Measurements from ENCODE around the gene JRKL. TPM values are rescaled to one million over a fixed set of nuclear protein-coding genes. Genes with fewer than 3 reads are reported as not detected.

The JRKL gene
- total RNA-seq, 1 donor: 9.8 TPM

DNA sequence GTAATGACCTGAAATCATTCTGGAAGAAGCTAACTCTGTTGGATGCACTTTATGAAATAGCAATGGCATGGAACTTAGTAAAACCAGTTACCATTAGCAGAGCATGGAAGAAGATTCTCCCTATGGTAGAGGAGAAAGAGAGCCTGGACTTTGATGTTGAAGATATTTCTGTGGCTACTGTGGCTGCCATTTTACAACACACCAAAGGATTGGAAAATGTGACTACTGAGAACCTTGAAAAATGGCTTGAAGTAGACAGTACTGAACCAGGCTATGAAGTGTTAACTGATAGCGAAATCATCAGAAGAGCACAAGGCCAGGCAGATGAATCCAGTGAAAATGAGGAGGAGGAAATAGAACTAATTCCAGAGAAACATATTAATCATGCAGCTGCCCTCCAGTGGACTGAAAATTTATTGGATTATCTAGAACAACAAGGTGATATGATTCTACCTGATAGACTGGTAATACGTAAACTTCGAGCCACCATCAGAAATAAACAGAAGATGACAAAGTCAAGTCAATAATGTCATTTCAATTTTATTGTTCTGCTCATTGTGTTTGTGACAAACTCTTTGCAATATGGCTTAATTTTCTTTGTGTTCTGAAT, 2.0 kb downstream of the JRKL start:
- no peak for DNase-seq (ENCODE audit: insufficient read length, low spot score, missing footprints)
- TF ChIP-seq, protein P1, sequence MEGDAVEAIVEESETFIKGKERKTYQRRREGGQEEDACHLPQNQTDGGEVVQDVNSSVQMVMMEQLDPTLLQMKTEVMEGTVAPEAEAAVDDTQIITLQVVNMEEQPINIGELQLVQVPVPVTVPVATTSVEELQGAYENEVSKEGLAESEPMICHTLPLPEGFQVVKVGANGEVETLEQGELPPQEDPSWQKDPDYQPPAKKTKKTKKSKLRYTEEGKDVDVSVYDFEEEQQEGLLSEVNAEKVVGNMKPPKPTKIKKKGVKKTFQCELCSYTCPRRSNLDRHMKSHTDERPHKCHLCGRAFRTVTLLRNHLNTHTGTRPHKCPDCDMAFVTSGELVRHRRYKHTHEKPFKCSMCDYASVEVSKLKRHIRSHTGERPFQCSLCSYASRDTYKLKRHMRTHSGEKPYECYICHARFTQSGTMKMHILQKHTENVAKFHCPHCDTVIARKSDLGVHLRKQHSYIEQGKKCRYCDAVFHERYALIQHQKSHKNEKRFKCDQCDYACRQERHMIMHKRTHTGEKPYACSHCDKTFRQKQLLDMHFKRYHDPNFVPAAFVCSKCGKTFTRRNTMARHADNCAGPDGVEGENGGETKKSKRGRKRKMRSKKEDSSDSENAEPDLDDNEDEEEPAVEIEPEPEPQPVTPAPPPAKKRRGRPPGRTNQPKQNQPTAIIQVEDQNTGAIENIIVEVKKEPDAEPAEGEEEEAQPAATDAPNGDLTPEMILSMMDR (IDR thresholded peaks at IDR 0.05; ENCODE audit: extremely low read depth, low read depth, low read length): peak; percentile 24
- H3K4me2 ChIP-seq (ENCODE audit: insufficient read depth, low read length): peak overlapping the region; percentile 97

DNA sequence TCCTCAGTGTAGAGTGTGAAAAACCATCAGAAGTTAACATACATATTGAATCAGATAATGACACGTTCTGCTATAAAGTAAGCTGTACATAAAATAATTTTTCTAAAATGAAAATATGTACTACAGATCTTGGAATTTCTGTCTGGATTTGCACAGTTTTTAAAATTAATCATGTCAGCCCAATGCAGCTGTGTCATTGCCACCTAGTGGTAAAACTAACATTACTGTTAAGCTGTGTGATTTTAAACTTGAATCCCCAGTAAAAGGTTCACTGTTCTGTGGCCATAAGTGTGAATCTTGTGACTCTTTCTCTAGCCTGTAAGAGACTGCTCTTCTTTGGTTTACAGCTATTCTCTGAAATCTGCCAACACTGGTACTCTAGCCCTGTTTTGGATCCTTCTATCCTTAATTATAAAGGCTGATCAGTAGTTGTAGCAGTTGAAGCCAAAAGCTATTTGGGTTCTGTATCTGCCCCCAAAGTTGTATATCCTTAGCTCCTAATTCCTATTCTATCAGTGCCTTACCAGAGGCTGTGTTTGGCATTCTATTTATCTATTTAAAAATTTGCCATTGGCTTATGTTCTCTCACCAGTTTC, 4.0 kb downstream of the JRKL start:
- no peak overlapping the region for H2AFZ ChIP-seq (ENCODE audit: low read length)
- H3K4me2 ChIP-seq (ENCODE audit: insufficient read depth, low read length): peak overlapping the region; percentile 51
- DNase-seq (ENCODE audit: insufficient read length, low spot score, missing footprints): peak; percentile 60
- peaks cover 36% of the 10 kb centered on the region for H3K79me2 ChIP-seq (ENCODE audit: insufficient read depth, low read length)
- no peaks in the 10 kb centered on the region for H3K36me3 ChIP-seq (ENCODE audit: insufficient read depth, low read length)
- H3K9me3 ChIP-seq (ENCODE audit: low read depth, low read length): no peaks in the 10 kb centered on the region
- H3K4me1 ChIP-seq (ENCODE audit: insufficient read depth, low read length): peaks cover 17% of the 10 kb centered on the region
- no peak overlapping the region for H3K4me3 ChIP-seq (ENCODE audit: insufficient read depth, low read length)
- TF ChIP-seq, protein P1 (IDR thresholded peaks at IDR 0.05; ENCODE audit: extremely low read depth, low read depth, low read length): peak; percentile 73
- no peak overlapping the region for H3K27ac ChIP-seq (ENCODE audit: low read depth, low read length)
- H4K20me1 ChIP-seq (ENCODE audit: insufficient read depth, low read length): no peaks in the 10 kb centered on the region
- H3K27me3 ChIP-seq (ENCODE audit: insufficient read depth, low read length): no peaks in the 10 kb centered on the region

More for the DNA sequence above, 2.0 kb downstream of the JRKL start:
- Histone ChIP-seq H3K27me3 (ENCODE audit: insufficient read depth, low read length) (no peaks in the 10 kb centered on the region), H4K20me1 (ENCODE audit: insufficient read depth, low read length) (no peaks in the 10 kb centered on the region), H3K27ac (ENCODE audit: low read depth, low read length) (no peak overlapping the region), H3K79me2 (ENCODE audit: insufficient read depth, low read length) (peaks cover 57% of the 10 kb centered on the region), H2AFZ (ENCODE audit: low read length) (no peak overlapping the region), H3K4me3 (ENCODE audit: insufficient read depth, low read length) (no peak overlapping the region), H3K4me1 (ENCODE audit: insufficient read depth, low read length) (peaks cover 25% of the 10 kb centered on the region), H3K9me3 (ENCODE audit: low read depth, low read length) (no peaks in the 10 kb centered on the region), H3K36me3 (ENCODE audit: insufficient read depth, low read length) (no peaks in the 10 kb centered on the region)

DNA sequence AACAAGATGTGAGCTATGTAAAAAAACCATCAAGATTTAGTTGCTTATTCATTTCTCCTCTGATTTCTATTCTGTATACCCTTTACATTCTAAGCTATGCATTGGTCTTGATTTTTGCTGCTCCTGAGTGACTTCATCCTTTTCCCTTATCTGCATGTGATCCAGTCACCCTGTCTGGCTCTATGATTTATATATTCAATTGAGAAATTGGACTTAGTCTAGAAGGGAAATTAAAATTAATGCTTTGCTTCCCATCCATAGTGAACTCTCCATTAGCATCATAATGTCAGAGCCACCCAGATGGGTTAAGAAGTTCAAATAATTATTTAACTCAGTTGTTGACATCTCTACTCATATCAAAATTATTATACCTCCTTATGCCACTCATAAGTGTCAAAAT, 5.0 kb downstream of the JRKL start:
- Histone ChIP-seq H2AFZ (ENCODE audit: low read length) (no peak overlapping the region), H3K4me3 (ENCODE audit: insufficient read depth, low read length) (no peak overlapping the region), H3K4me1 (ENCODE audit: insufficient read depth, low read length) (peaks cover 17% of the 10 kb centered on the region), H3K27ac (ENCODE audit: low read depth, low read length) (no peak overlapping the region), H3K9me3 (ENCODE audit: low read depth, low read length) (no peaks in the 10 kb centered on the region), H3K79me2 (ENCODE audit: insufficient read depth, low read length) (peaks cover 28% of the 10 kb centered on the region), H3K4me2 (ENCODE audit: insufficient read depth, low read length) (no peak overlapping the region), H4K20me1 (ENCODE audit: insufficient read depth, low read length) (no peaks in the 10 kb centered on the region), H3K36me3 (ENCODE audit: insufficient read depth, low read length) (no peaks in the 10 kb centered on the region), H3K27me3 (ENCODE audit: insufficient read depth, low read length) (no peaks in the 10 kb centered on the region)
- TF ChIP-seq, protein P1 (IDR thresholded peaks at IDR 0.05; ENCODE audit: extremely low read depth, low read depth, low read length): no peak
- DNase-seq (ENCODE audit: insufficient read length, low spot score, missing footprints): no peak

DNA sequence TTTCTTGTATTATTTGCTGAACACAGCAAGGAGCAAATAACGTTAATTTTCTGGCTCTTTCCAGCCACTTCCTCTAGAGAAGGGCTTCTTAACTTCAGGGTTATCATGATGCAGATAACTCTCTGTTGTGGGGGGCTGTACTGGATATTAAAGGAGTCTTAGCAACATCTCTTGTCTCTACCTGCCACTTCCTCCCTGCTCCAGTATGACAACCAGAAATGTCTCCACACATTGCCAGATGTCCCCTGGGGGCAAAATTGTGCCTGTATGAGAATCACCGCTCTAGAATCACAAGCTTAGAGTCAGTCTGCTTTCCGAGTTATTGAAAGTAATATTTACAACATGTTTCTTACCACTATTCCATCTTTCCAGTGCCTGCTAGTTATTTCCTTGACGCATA, 6.8 kb downstream of the JRKL start:
- Histone ChIP-seq H3K79me2 (ENCODE audit: insufficient read depth, low read length) (peaks cover 10% of the 10 kb centered on the region), H3K4me2 (ENCODE audit: insufficient read depth, low read length) (no peak overlapping the region), H4K20me1 (ENCODE audit: insufficient read depth, low read length) (no peaks in the 10 kb centered on the region), H3K27ac (ENCODE audit: low read depth, low read length) (no peak overlapping the region), H3K36me3 (ENCODE audit: insufficient read depth, low read length) (no peaks in the 10 kb centered on the region), H3K27me3 (ENCODE audit: insufficient read depth, low read length) (peaks cover 1% of the 10 kb centered on the region), H3K4me1 (ENCODE audit: insufficient read depth, low read length) (peaks cover 7% of the 10 kb centered on the region), H2AFZ (ENCODE audit: low read length) (no peak overlapping the region), H3K9me3 (ENCODE audit: low read depth, low read length) (no peaks in the 10 kb centered on the region), H3K4me3 (ENCODE audit: insufficient read depth, low read length) (no peak overlapping the region)
- DNase-seq (ENCODE audit: insufficient read length, low spot score, missing footprints): no peak
- TF ChIP-seq, protein P1 (IDR thresholded peaks at IDR 0.05; ENCODE audit: extremely low read depth, low read depth, low read length): no peak

All from osteoblast (primary cell).